HG03135 (cell line): ENCODE data around the gene SLC35D1.
"Not testable (repeated sequence)": the region's sequence is repeated elsewhere in the genome, so short reads cannot be mapped to it uniquely, and the experiment has no call there.

ENCODE experiments used
- ATAC-seq: cut with Tn5 transposase; IDR thresholded peaks from one replicate; pipeline ENCODE4 v1.9.1; 2021; ENCODE audit warnings: mild to moderate bottlenecking, moderate library complexity; ENCODE audit not compliant: unreplicated experiment

The SLC35D1 gene

DNA sequence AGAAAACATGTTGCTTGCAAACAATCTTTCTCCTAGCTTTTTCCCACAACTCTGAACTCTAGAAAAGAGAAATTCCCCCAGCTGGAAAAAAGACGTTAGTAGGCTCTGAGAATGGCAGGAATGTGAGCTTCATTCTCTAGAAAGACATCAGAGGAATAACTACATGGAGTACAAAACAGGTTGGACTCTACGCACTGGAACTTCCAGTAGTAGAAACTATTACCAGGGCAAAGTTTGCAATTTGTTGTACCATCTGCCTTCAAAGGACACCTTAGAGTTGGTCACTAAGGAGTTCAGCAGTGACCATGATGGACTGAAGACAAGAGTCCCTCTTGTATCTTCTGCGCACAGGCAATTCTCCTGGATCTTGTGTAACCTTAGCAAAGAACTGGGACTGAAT is 60.9 kb downstream of the SLC35D1 start:
- no peak for ATAC-seq

- ATAC-seq: no peak
Observed at GRCh38 chr1:66985835-66986234, 68.1 kb downstream of the SLC35D1 start.

GRCh38 chr1:66984491-66984890 is 69.5 kb downstream of the SLC35D1 start:
- ATAC-seq: peak; percentile 81

DNA sequence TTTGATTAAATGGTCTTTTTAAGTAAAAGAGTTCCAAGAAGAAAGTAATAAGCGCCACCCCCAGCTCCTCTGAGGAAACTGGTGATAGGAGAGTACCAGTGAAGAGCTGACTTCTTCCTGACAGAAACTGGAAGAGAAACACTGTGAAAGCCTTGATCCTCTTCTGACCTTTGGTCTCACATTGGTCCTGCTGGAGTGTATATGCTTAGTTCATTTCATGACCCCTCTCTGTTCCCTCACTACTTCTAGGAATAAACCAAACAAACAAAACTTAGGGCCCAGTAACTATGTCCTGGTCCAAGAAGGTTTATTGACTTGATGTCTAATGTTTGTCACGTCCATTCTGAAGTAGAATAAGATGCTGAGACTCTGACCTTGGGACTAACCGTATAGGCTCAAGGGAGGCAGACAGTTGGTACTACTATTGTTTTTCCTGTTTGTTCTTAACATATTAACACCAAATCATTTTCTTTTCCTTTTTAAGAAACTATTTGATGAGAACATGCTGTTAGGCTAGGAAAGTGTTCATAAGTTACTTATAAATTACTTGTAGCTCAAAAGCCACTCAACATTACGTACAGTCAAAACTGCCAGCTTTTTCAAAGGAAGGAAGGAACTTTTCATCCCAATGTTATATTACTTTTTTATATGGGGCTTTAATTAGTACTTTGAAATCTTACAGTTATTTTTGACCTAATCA is 71.2 kb downstream of the SLC35D1 start:
- ATAC-seq: peak; percentile 55

DNA sequence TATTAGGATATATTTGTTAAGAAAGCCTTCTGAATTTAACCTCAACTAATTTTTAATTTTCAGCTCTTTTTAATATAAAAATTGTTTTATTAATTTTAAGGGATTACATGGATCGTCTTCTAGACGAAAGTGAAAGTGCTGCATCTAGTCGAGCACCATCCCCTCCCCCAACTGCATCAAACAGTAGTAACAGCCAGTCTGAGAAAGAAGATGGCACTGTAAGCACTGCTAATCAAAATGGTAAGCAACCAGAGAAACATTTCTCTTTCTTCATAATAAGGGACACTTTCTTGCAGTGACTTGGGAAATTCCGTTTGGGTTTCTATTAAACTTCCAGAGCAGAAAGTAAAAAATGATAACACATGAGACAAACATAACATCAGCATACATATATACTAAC is 72.3 kb downstream of the SLC35D1 start:
- ATAC-seq: no peak

GRCh38 chr1:66980745-66981367 is 73.1 kb downstream of the SLC35D1 start:
- no peak for ATAC-seq

- ATAC-seq: not testable (repeated sequence)
Observed at GRCh38 chr1:66979621-66980020, 74.3 kb downstream of the SLC35D1 start.

DNA sequence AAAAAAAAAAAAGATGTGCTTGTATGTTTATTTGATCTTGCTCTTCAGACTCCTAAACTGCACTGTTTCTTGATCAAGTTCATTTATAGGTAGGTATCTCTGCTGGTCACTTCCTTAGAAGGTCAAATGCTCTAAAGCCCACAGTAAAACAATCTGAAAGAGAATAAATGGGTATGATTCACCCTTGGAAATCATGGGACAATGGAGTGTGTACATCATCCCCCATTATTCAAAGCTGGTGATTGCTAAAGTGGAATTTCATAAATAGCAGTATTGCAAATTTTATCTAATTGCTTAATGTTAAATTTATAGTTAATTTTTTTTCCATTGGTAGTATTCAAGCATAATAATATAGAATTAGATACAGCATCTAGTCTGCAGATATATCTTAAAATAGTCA is 75.7 kb downstream of the SLC35D1 start:
- ATAC-seq: no peak

DNA sequence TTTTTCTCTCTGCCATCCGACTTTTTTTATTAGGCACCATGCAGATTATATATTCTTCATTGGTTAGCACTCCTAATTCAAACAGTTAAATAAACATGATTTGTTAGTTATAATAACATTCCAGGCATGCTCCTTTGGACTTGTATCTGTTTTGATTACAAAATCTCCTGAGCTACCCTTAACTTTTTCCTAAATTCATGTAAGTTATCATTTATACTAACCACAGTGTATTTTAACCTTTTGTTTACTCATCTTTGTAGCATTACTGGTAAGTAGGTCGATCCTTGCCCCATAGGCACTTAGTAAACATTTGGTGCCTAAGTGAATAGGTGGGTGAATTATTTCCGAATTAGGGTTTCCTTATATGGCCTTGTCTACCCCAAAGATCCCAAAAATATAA is 85.4 kb downstream of the SLC35D1 start:
- ATAC-seq: no peak

DNA sequence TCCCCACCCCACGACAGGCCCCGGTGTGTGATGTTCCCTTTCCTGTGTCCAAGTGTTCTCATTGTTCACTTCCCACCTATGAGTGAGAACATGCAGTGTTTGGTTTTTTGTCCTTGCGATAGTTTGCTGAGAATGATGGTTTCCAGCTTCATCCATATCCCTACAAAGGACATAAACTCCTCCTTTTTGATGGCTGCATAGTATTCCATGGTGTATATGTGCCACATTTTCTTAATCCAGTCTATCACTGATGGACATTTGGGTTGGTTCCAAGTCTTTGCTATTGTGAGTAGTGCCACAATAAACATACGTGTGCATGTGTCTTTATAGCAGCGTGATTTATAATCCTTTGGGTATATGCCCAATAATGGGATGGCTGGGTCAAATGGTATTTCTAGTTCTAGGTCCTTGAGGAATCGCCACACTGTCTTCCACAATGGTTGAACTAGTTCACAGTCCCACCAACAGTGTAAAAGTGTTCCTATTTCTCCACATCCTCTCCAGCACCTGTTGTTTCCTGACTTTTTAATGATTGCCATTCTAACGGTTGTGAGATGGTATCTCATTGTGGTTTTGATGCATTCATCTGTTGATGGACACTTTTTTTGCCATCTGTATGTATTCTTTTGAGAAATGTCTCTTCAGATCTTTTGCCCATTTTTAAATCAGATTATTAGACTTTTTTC is 87.6 kb downstream of the SLC35D1 start:
- not testable (repeated sequence) for ATAC-seq

DNA sequence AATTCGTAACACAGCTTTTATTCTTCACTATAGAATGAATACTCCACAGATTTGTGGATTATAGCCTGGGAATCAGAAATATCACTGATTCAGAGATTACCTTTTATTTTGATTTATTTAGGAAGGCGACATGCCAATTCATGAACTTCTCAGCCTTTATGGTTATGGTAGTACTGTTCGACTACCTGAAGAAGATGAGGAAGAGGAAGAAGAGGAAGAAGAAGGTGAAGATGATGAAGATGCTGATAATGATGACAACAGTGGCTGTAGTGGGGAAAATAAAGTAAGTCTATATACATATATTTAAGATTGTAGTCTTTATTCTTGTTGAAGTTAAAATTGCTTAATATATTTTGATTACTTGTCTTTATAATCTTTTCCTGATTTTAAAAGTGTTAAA is 96.0 kb downstream of the SLC35D1 start:
- ATAC-seq: no peak

DNA sequence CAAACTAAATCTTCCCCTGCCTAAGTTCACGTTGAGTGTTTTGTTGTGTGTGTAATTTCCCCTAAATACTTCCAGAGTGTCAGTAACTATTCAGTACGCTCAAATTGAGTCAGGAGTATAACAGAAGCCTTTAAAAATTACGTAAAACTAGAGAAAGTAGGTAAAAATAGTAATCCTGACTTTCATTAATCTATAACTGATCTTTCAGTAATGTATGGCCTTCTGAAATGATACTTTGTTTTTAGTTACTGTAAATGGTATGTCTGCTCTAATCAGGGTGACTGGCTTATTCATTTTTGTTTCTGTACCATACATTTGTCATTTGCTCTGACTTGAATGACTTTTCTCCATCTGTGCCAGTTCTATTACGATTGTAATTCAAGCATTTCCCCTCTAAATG is 99.7 kb downstream of the SLC35D1 start:
- ATAC-seq: peak; percentile 70

DNA sequence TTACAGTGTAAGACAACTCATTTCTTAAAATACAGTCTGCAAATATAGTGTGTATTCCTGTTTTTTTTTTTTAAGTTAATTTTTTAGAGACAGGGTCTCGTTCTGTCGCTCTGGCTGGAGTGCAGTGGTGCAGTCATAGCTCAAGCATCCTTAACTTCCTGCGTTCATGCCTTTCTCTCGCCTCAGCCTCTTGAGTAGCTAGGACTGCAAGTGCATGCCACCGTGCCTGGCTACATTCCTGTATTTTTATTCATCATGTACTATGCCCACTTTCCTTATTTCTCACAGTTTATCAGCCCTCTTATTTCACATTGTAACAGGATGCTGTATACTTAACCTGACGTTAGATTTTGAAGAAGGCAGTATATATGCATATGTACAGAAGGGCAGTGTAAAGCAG is 102.4 kb downstream of the SLC35D1 start:
- no peak for ATAC-seq
